GM21529 (cell line): ENCODE data around the gene ZDHHC22.

Source experiments
- ATAC-seq: cut with Tn5 transposase; IDR thresholded peaks from one replicate; pipeline ENCODE4 v1.9.1; 2021; ENCODE audit not compliant: unreplicated experiment

ZDHHC22 gene

GRCh38 chr14:77106666-77107065 lies 34.9 kb downstream of the ZDHHC22 start:
- ATAC-seq = no peak

GRCh38 chr14:77105145-77105939 lies 36.2 kb downstream of the ZDHHC22 start:
- ATAC-seq = no peak

GRCh38 chr14:77104393-77104792 lies 37.2 kb downstream of the ZDHHC22 start:
- no peak for ATAC-seq

- no peak for ATAC-seq
Measured at GRCh38 chr14:77103951-77104350, 37.6 kb downstream of the ZDHHC22 start.

- ATAC-seq = no peak
Measured at GRCh38 chr14:77103475-77103874, 38.1 kb downstream of the ZDHHC22 start.

- ATAC-seq = no peak
Measured at GRCh38 chr14:77102154-77102553, 39.4 kb downstream of the ZDHHC22 start.

GRCh38 chr14:77100961-77101360 lies 40.6 kb downstream of the ZDHHC22 start:
- no peak for ATAC-seq

- ATAC-seq = no peak
Measured at GRCh38 chr14:77099425-77100167, 42.0 kb downstream of the ZDHHC22 start.

- no peak for ATAC-seq
Measured at GRCh38 chr14:77098529-77099353, 42.9 kb downstream of the ZDHHC22 start.

- ATAC-seq = peak; percentile 88
Measured at GRCh38 chr14:77097700-77098528, 43.7 kb downstream of the ZDHHC22 start, which contains the start of gene CIPC. Gene CIPC, plus strand, starts transcription at chr14:77098258. Its CDS starts 7,451 bp downstream, at chr14:77105709.

GRCh38 chr14:77097006-77097699 lies 44.4 kb downstream of the ZDHHC22 start:
- ATAC-seq = no peak

GRCh38 chr14:77094672-77095284 lies 46.8 kb downstream of the ZDHHC22 start:
- ATAC-seq = no peak

- no peak for ATAC-seq
Measured at GRCh38 chr14:77092676-77093075, 48.9 kb downstream of the ZDHHC22 start.

- ATAC-seq = no peak
Measured at GRCh38 chr14:77091518-77091917, 50.1 kb downstream of the ZDHHC22 start.

- no peak for ATAC-seq
Measured at GRCh38 chr14:77088645-77089044, 52.9 kb downstream of the ZDHHC22 start.

GRCh38 chr14:77088219-77088618 lies 53.4 kb downstream of the ZDHHC22 start:
- no peak for ATAC-seq

- ATAC-seq = no peak
Measured at GRCh38 chr14:77087631-77088030, 54.0 kb downstream of the ZDHHC22 start.

GRCh38 chr14:77086951-77087350 lies 54.6 kb downstream of the ZDHHC22 start:
- no peak for ATAC-seq

GRCh38 chr14:77086017-77086727 lies 55.4 kb downstream of the ZDHHC22 start:
- ATAC-seq = peak; percentile 52
